OCI-LY1 (cell line): ENCODE data around the gene TTC16.

ENCODE experiments used
- CTCF ChIP-seq: fragments of 200-600 bp; sonication (generic), shearing (Covaris generic); IDR thresholded peaks from 2 replicates; pipeline ENCODE4 v1.5.1; 2017; ENCODE audit warnings: mild to moderate bottlenecking, antibody characterized with exemption, low read length, moderate library complexity, mixed read lengths
- EZH2 ChIP-seq: fragments of 200-600 bp; sonication (generic), shearing (Covaris generic); IDR thresholded peaks from 2 replicates; pipeline ENCODE4 v1.8.0; 2017; ENCODE audit warnings: borderline replicate concordance, mixed run types, mild to moderate bottlenecking, antibody characterized with exemption, low read length, moderate library complexity, mixed read lengths

- TF ChIP-seq CTCF (no peak), EZH2 (no peak)
Observed at GRCh38 chr9:127720031-127720864, 4.4 kb downstream of the TTC16 start.
